Activated B cell treated with CpG ODN at 0.5 μM for 24 hours (primary cell): ENCODE results near the gene MLPH. TPM values are rescaled to one million over a fixed set of nuclear protein-coding genes. Genes with fewer than 3 reads are reported as not detected.

Experiments
- ATAC-seq: fragments of 200-7000 bp; cut with Tn5 transposase; one replicate; pipeline ENCODE4 v1.10.0; 2021; ENCODE audit warnings: low read depth, mild to moderate bottlenecking, moderate library complexity
- CTCF ChIA-PET: fragments of 350-600 bp; sonication (Branson Sonifier 250); formaldehyde crosslinking; loops from one replicate; lab custom pipeline; 2021; ENCODE audit warnings: antibody characterized with exemption; lab: Charles Lee
- POLR2A ChIA-PET: fragments of 350-600 bp; sonication (Branson Sonifier 250); formaldehyde crosslinking; loops from one replicate; lab custom pipeline; 2021; ENCODE audit warnings: antibody characterized with exemption; lab: Charles Lee
- DNase-seq: peaks from one replicate; pipeline ENCODE4 v3.0.0; 2022
- H3K27ac Mint-ChIP-seq: one replicate; pipeline ENCODE4 v1.8.0; 2020; ENCODE audit warnings: mixed read lengths
- H3K27me3 Mint-ChIP-seq: one replicate; pipeline ENCODE4 v1.8.0; 2021; ENCODE audit warnings: mixed read lengths
- H3K36me3 Mint-ChIP-seq: one replicate; pipeline ENCODE4 v1.8.0; 2021; ENCODE audit warnings: low read depth, mixed read lengths
- H3K4me1 Mint-ChIP-seq: one replicate; pipeline ENCODE4 v1.8.0; 2021; ENCODE audit warnings: mixed read lengths
- H3K4me3 Mint-ChIP-seq: one replicate; pipeline ENCODE4 v1.8.0; 2020; ENCODE audit warnings: mild to moderate bottlenecking, mixed read lengths
- H3K9me3 Mint-ChIP-seq: one replicate; pipeline ENCODE4 v1.8.0; 2020; ENCODE audit warnings: mixed read lengths
- intact Hi-C: fragments of 100-400 bp; cut with micrococcal nuclease; formaldehyde crosslinking; loops from one replicate; pipeline ENCODE4 v1.15.1; 2024
- total RNA-seq: library from RNA; stranded (reverse); gene quantifications from 2 replicates; pipeline ENCODE4 v1.2.3, GENCODE V29; 2022
- TF ChIP-seq, protein P1 (sequence below): fragments of 200-600 bp; IDR thresholded peaks from one replicate; pipeline ENCODE4 v1.8.0; 2022; ENCODE audit warnings: antibody characterized with exemption, mild to moderate bottlenecking

Gene MLPH
- total RNA-seq, 1 donor from 2014 or later: not detected

DNA sequence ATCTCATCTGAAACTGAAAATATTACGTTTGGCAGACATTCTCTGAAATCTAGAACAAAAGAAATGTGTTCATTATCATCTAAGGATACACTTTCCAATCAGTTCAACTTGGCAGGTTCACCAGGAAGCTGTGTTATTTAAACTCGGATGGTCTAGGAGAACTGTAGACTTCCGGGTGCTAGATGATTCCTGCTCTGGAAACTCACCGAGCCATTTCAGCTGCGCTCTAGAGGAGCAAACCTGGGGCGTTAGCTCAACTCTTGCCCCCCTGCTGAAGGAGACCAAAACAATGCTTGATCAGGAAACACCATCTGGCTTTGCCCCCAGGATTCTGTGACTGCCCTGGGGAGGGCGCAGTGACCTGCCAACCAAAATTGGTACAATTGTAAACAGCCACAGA is 22.9 kb downstream of the MLPH start:
- intact Hi-C loops: no loop called here
- Mint-ChIP-seq H3K4me3 (no peak overlapping the region), H3K36me3 (no peaks in the 10 kb centered on the region), H3K27me3 (peaks cover 18% of the 10 kb centered on the region), H3K27ac (no peak overlapping the region), H3K9me3 (no peaks in the 10 kb centered on the region), H3K4me1 (no peaks in the 10 kb centered on the region)
- no peak for DNase-seq
- CTCF ChIA-PET: interaction anchor here (2.7 to 3.2 kb wide), 2 partner anchors 62 to 235 kb away, joined by 7 to 16 read pairs; no protein-coding TSS in a partner anchor
- ATAC-seq: no peak
- POLR2A ChIA-PET: no interaction called here
- TF ChIP-seq, protein P1, sequence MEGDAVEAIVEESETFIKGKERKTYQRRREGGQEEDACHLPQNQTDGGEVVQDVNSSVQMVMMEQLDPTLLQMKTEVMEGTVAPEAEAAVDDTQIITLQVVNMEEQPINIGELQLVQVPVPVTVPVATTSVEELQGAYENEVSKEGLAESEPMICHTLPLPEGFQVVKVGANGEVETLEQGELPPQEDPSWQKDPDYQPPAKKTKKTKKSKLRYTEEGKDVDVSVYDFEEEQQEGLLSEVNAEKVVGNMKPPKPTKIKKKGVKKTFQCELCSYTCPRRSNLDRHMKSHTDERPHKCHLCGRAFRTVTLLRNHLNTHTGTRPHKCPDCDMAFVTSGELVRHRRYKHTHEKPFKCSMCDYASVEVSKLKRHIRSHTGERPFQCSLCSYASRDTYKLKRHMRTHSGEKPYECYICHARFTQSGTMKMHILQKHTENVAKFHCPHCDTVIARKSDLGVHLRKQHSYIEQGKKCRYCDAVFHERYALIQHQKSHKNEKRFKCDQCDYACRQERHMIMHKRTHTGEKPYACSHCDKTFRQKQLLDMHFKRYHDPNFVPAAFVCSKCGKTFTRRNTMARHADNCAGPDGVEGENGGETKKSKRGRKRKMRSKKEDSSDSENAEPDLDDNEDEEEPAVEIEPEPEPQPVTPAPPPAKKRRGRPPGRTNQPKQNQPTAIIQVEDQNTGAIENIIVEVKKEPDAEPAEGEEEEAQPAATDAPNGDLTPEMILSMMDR: no peak

DNA sequence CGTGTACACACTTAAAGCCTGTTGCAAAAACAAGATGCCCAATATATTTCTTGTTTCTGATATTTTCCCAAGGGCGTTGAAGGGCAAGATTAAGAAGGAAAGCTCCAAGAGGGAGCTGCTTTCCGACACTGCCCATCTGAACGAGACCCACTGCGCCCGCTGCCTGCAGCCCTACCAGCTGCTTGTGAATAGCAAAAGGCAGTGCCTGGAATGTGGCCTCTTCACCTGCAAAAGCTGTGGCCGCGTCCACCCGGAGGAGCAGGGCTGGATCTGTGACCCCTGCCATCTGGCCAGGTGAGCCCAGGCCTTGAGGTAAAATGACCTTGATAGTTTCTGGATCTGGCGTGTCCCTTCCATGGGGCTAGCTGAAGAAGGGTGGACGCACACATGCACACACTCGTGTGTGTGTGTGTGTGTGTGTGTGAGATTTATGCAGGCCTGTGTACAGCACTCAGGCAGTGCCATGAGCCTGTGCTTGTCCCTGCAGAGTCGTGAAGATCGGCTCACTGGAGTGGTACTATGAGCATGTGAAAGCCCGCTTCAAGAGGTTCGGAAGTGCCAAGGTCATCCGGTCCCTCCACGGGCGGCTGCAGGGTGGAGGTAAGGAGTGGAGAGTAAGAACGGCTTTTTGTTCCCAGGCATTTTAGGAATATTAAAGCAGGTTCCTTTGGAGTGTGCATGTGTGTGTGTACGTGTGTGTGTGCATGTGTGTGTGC is 23.6 kb downstream of the MLPH start:
- Mint-ChIP-seq H3K4me1 (no peaks in the 10 kb centered on the region), H3K36me3 (no peaks in the 10 kb centered on the region), H3K27me3 (peaks cover 18% of the 10 kb centered on the region), H3K9me3 (no peaks in the 10 kb centered on the region), H3K27ac (no peak overlapping the region), H3K4me3 (no peak overlapping the region)
- intact Hi-C loops: no loop called here
- ATAC-seq (no peak), DNase-seq (no peak)
- TF ChIP-seq, protein P1: no peak
- ChIA-PET CTCF (interaction anchor here (2.7 to 3.2 kb wide), 4 partner anchors 62 to 235 kb away, joined by 7 to 119 read pairs (median 35); no protein-coding TSS in a partner anchor), POLR2A (no interaction called here)

DNA sequence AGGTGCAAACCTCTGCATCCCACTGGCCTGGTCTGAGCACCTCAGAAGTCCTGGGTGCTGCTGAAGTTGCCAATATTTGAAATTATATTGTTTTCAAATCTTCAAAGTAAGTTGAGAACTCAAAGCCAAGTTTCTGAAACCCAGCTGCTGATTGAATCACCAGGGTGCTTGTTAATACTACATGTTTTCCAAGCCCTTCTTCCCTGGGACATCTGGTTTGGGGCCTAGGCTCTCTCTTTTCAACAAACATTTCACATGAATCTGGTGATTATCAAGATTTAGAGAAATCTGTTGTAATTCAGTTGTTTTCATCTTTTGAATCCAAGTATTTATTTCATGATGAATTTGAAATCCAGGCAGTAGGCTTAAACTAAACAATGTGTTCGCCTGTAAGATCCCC is 24.4 kb downstream of the MLPH start:
- H3K9me3 Mint-ChIP-seq: no peaks in the 10 kb centered on the region

DNA sequence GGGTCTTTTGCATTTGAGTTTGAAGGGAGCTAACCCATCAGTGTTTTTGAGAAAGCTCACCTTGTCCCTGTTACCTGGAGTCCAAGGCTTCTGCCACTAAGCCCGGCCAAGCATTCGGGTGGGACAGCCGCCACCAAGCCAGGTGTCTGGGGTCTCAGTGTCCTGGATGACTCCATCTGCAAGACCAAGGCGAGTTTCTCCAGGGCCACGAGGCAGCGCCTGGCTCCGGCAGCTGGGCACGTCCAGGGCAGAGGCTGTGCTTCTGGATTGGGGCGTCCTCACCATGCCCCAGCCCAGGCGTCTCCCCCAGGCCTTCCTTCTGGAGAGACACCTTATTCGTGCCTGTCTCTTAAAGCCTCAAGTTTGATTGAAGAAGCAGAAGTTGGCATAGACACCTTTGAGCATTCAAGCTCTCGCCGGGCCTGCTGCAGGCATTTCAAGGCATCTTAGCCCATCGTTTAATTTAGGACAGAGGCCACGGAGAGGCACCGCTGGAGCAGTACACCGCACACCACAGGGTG is 24.9 kb downstream of the MLPH start:
- Mint-ChIP-seq H3K9me3 (no peaks in the 10 kb centered on the region), H3K4me3 (no peak overlapping the region), H3K27ac (no peak overlapping the region), H3K27me3 (peaks cover 9% of the 10 kb centered on the region), H3K36me3 (no peaks in the 10 kb centered on the region), H3K4me1 (no peaks in the 10 kb centered on the region)
- ATAC-seq (no peak), DNase-seq (no peak)
- TF ChIP-seq, protein P1: no peak
- intact Hi-C loops: loop anchor here (1.0 to 2.0 kb wide), 4 partner anchors 60 to 262 kb away; no protein-coding TSS in a partner anchor
- ChIA-PET POLR2A (no interaction called here), CTCF (interaction anchor here (1.0 to 3.1 kb wide), 18 partner anchors 11 to 1746 kb away, joined by 3 to 119 read pairs (median 4); no protein-coding TSS in a partner anchor)

More for the DNA sequence above, 24.4 kb downstream of the MLPH start:
- Mint-ChIP-seq H3K4me1 (no peaks in the 10 kb centered on the region), H3K36me3 (no peaks in the 10 kb centered on the region), H3K27ac (no peak overlapping the region), H3K4me3 (no peak overlapping the region), H3K27me3 (peaks cover 12% of the 10 kb centered on the region)
- ChIA-PET POLR2A (no interaction called here), CTCF (interaction anchor here (1.8 to 3.1 kb wide), 3 partner anchors 61 to 264 kb away, joined by 14 to 119 read pairs (median 54); no protein-coding TSS in a partner anchor)
- DNase-seq: no peak
- intact Hi-C loops: no loop called here
- ATAC-seq: no peak
- TF ChIP-seq, protein P1: no peak
